GM19193 (cell line): Measurements from ENCODE around the gene MYO10.

Experiments
- POLR2A ChIP-seq: IDR thresholded peaks from 4 replicates; pipeline ENCODE4 v1.6.1; 2011; ENCODE audit not compliant: insufficient read depth, insufficient read length; ENCODE audit errors: extremely low read depth

The MYO10 gene

GRCh38 chr5:16754086-16754485 lies 182.0 kb downstream of the MYO10 start:
- no peak for TF ChIP-seq POLR2A

GRCh38 chr5:16750445-16750844 lies 185.6 kb downstream of the MYO10 start:
- no peak for TF ChIP-seq POLR2A

- no peak for TF ChIP-seq POLR2A
Measured at GRCh38 chr5:16749626-16750025, 186.5 kb downstream of the MYO10 start.

GRCh38 chr5:16744164-16744880 lies 191.8 kb downstream of the MYO10 start:
- no peak for TF ChIP-seq POLR2A

GRCh38 chr5:16742938-16743337 lies 193.2 kb downstream of the MYO10 start:
- no peak for TF ChIP-seq POLR2A

- no peak for TF ChIP-seq POLR2A
Measured at GRCh38 chr5:16740811-16741392, 195.2 kb downstream of the MYO10 start.

- no peak for TF ChIP-seq POLR2A
Measured at GRCh38 chr5:16740066-16740810, 195.8 kb downstream of the MYO10 start.

DNA sequence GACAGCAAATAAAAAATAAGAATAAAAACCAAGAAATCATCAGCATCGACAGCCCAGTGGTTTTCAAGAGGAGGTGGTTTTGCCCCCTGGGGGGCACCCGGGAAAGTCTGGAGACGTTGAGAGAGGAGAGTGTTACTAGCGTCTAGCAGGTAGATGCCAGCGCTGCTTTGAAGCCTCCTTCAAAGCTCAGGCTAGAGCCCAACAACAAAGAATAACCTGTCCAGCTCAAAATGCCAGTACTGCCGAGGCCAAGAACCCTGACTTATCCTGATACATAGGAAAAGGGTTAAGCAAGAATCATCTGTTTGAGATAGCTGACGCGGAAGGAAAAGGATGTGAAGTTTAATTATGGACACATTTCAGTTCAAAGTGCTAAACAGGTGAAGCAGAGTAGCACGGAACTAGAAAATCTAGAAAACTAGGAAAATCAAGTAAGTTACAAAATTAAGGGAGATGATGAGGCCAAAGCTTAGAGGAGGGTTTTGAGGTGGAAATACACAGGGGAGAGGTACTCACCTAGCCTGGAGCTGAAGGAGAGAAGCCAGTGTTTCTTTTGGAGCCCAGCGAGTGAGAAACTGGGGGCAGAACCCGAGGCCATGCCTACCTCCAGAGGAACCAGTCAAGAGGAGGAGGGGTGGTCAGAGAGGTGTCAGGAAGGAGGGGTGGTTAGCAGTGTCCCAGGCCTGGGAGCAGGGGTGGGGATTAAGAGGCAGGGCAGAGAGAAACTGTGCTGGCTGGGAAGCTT lies 198.3 kb downstream of the MYO10 start:
- TF ChIP-seq POLR2A, result no peak

- TF ChIP-seq POLR2A, result no peak
Measured at GRCh38 chr5:16737209-16737608, 198.9 kb downstream of the MYO10 start.

DNA sequence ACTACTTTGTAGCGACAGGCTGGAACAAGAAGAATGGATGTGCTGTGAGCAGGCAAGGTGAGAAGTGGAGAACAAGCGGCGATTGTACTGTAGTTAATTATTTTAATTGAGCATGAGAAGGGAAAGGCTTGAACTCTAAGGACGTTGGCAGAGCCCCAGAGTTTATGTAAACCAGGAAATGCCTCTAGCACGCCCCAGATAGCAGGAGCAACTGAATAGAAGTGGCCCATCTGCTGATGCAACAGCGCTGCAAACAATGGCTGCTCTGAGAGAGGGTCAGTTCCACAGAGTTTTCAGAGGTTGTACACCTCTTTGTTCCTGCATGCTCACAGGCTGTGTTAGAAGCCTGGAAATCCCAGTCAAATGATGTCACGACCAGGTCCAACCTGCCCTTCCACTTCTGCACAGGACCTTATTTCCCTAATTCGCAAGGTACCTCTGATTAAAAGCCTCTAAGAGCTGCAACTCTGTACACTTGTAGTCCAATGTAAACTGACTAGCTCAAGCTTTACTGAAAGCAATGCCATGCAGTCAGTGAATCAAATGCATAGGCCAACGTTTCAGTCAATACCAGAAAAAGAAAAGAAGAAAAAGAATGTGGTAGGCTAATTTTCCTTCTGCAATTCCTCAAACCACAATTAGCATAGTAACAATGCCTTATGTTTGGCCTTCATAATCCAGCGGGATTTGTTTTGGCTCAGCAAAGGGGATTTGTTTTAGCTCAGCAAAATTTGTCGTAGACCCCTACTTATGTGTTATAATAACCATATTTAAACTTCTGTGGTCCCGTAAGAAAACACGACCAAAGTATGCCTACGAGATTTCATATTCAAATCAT lies 199.7 kb downstream of the MYO10 start:
- TF ChIP-seq POLR2A, result no peak

DNA sequence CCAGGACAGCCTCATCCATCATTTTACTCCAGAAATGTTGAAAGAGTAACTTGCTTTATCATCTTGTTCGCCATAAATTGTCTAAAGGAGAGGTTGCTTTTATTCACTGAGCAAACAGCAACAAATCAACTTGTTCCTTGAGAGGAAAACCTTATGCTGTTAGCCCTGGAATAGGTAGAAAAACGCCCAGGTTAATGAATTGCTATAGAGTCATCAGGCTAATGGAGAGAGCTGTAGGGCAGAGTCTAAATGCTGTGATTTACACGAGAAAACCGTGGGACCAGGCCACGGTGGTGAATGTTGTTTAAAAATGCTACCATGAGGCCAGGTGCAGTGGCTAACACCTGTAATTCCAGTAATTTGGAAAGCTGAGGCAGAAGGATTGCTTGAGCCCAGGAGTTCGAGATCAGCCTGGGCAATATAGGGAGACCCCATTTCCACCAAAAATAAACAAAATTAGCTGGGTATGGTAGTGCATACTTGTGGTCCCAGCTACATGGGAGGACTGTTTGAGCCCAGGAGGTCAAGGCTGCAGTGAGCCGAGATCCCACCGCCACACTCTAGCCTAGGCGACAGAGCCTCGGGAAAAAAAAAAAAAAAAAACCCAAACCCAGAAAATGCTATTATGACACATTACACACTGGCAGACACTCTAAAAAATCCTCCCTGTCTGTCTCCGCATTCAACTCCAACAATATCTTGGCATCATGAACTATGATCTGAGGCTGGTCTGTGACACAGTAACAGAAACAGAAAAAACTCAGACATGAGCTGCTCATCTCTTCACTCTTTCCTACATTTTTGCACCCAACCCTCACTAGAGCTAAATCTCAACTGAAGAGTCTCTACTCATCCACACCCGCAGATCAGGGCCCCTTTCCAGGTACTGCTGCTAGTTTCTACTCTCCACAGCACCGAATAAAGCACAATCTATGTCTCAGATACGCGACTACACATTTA lies 200.7 kb downstream of the MYO10 start:
- TF ChIP-seq POLR2A, result no peak

- no peak for TF ChIP-seq POLR2A
Measured at GRCh38 chr5:16733331-16734006, 202.6 kb downstream of the MYO10 start.

GRCh38 chr5:16732356-16732755 lies 203.7 kb downstream of the MYO10 start:
- TF ChIP-seq POLR2A, result no peak

- no peak for TF ChIP-seq POLR2A
Measured at GRCh38 chr5:16727755-16728325, 208.2 kb downstream of the MYO10 start.
